Measurements from ENCODE around the gene FAF1.

The FAF1 gene

GRCh38 chr1:50609508-50609907, 350.6 kb downstream of the FAF1 start:
- no peaks in the 10 kb centered on the region for H3K9me3 Mint-ChIP-seq
- H3K27me3 Mint-ChIP-seq (ENCODE audit: low read depth) = no peaks in the 10 kb centered on the region
- H3K4me3 Mint-ChIP-seq = no peak overlapping the region
- no peak for TF ChIP-seq CTCF (IDR thresholded peaks at IDR 0.05; ENCODE audit: unreplicated experiment in 3 of 3)
- H3K27ac Mint-ChIP-seq = no peak overlapping the region
- peaks cover 3% of the 10 kb centered on the region for H3K36me3 Mint-ChIP-seq (ENCODE audit: low read depth)
- peaks cover 8% of the 10 kb centered on the region for H3K4me1 Mint-ChIP-seq

GRCh38 chr1:50605186-50605875, 354.7 kb downstream of the FAF1 start:
- H3K27me3 Mint-ChIP-seq (ENCODE audit: low read depth) = no peaks in the 10 kb centered on the region

GRCh38 chr1:50604580-50604979, 355.5 kb downstream of the FAF1 start:
- no peaks in the 10 kb centered on the region for H3K4me1 Mint-ChIP-seq
- no peaks in the 10 kb centered on the region for H3K27me3 Mint-ChIP-seq (ENCODE audit: low read depth)
- H3K4me3 Mint-ChIP-seq = no peak overlapping the region
- H3K27ac Mint-ChIP-seq = no peak overlapping the region
- H3K36me3 Mint-ChIP-seq (ENCODE audit: low read depth) = peaks cover 3% of the 10 kb centered on the region
- TF ChIP-seq CTCF (IDR thresholded peaks at IDR 0.05; ENCODE audit: unreplicated experiment in 3 of 3) = no peak
- no peaks in the 10 kb centered on the region for H3K9me3 Mint-ChIP-seq

More at GRCh38 chr1:50605186-50605875, 354.7 kb downstream of the FAF1 start:
- peaks cover 3% of the 10 kb centered on the region for H3K36me3 Mint-ChIP-seq (ENCODE audit: low read depth)
- no peak overlapping the region for H3K27ac Mint-ChIP-seq
- no peak overlapping the region for H3K4me3 Mint-ChIP-seq
- TF ChIP-seq CTCF (IDR thresholded peaks at IDR 0.05; ENCODE audit: unreplicated experiment in 3 of 3) = no peak
- no peaks in the 10 kb centered on the region for H3K9me3 Mint-ChIP-seq
- H3K4me1 Mint-ChIP-seq = peaks cover under 1% of the 10 kb centered on the region

- Mint-ChIP-seq H3K4me1 (no peaks in the 10 kb centered on the region), H3K36me3 (ENCODE audit: low read depth) (peaks cover 3% of the 10 kb centered on the region), H3K4me3 (no peak overlapping the region), H3K9me3 (no peaks in the 10 kb centered on the region), H3K27ac (no peak overlapping the region), H3K27me3 (ENCODE audit: low read depth) (no peaks in the 10 kb centered on the region)
- no peak for TF ChIP-seq CTCF (IDR thresholded peaks at IDR 0.05; ENCODE audit: unreplicated experiment in 3 of 3)
Measured at GRCh38 chr1:50603274-50604271, 356.5 kb downstream of the FAF1 start.

- H3K4me1 Mint-ChIP-seq = no peaks in the 10 kb centered on the region
- no peak for TF ChIP-seq CTCF (IDR thresholded peaks at IDR 0.05; ENCODE audit: unreplicated experiment in 3 of 3)
- H3K4me3 Mint-ChIP-seq = no peak overlapping the region
- no peak overlapping the region for H3K27ac Mint-ChIP-seq
- no peaks in the 10 kb centered on the region for H3K27me3 Mint-ChIP-seq (ENCODE audit: low read depth)
- H3K9me3 Mint-ChIP-seq = no peaks in the 10 kb centered on the region
- H3K36me3 Mint-ChIP-seq (ENCODE audit: low read depth) = peaks cover 10% of the 10 kb centered on the region
Measured at GRCh38 chr1:50599546-50599945, 360.5 kb downstream of the FAF1 start.

All from nephron (organoid).